ENCODE measurements around the gene RIGI. TPM values are rescaled to one million over a fixed set of nuclear protein-coding genes. Genes with fewer than 3 reads are reported as not detected.
"Not testable (repeated sequence)": the region's sequence is repeated elsewhere in the genome, so short reads cannot be mapped to it uniquely, and the experiment has no call there.

Gene RIGI
- total and polyA plus RNA-seq, 9 of the 15 experiments (the other 6 are each of a cell fraction or from before 2014, with no cell fraction given) = 0.27 to 1.1 (median 0.54) TPM

DNA sequence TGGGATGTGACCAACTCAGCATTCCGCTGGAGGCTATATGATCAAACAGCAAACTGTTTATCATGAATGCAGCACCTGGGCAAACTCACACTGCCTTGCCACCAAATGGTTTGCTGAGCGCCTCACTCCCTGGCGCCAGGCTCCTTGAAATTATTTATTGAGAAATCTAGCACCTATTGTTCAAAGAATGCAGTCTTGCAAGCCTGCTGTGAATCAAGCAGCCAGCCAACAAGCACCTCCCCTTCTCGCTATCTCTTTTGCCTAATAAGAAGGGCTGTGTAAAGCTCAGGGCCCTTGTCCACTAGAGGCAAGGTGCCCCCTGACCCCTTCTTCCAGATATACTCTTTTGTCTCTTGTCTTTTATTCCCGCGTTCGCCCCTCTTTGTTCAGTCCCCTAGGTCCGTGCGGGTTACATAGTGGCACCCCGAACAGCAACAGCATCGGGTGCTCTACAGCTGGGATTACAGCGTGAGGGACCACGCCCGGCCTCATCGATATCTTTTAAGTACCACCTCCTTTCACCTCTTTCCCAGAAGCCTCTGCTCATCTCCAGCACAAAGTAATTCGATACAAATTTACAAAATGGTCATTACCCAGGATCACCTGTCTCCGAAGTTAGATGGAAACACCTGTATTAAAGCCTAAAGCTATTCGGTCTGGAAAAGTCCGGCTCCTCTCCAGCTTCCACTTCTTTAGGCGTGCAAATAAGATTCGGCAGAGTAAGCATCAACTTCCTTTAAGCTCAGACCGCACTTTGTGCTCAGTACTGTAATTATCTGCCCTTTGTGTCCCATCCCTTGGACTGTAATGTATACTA is 896 bp downstream of the RIGI start:
- intact Hi-C loops (cut with micrococcal nuclease) = no loop called here

DNA sequence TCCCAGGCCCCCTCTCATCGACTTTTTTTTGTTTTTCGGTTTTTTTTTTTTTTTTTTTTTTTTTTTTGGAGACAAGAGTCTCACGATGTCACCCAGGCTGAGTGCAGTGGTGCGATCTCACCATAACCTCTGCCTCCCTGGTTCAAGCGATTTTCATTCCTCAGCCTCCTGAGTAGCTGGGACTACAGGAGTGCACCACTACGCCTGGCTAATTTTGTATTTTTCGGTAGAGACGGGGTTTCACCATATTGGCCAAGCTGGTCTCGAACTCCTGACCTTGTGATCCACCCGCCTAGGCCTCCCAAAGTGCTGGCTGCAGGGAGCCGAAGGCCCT is 1.5 kb downstream of the RIGI start:
- POLR2A ChIA-PET; ATAC-seq; H3K27ac ChIP-seq (ENCODE audit: extremely low read depth, low read depth, low read length); H3K4me3 ChIP-seq; H3K9me1 ChIP-seq (ENCODE audit: control insufficient read depth, insufficient read depth, low read length); FAIRE-seq; H3K27me3 ChIP-seq (ENCODE audit: control insufficient read depth in 2 of 2, insufficient read depth in 2 of 2, low read length in 2 of 2); H3K9ac ChIP-seq (ENCODE audit: insufficient read depth in 1 of 2, low read depth in 2 of 2, low read length in 2 of 2); BruUV-seq (replicated peaks); in situ Hi-C loops (cut with MboI); DNase-seq (ENCODE audit: extremely low read depth in 1 of 4, low spot score in 3 of 4); H4K20me1 ChIP-seq (replicated peaks; ENCODE audit: control insufficient read depth, insufficient read depth, low read length); H3K4me2 ChIP-seq (ENCODE audit: insufficient read depth, low read length); H3K9me3 ChIP-seq (replicated peaks; ENCODE audit: control insufficient read depth, insufficient read depth, low read depth, low read length); intact Hi-C loops (cut with micrococcal nuclease); H3K4me1 ChIP-seq (replicated peaks in 1 of 2; ENCODE audit: control insufficient read depth in 2 of 2, insufficient read depth in 2 of 2, low read length in 2 of 2); H3K36me3 ChIP-seq (ENCODE audit: control insufficient read depth, insufficient read depth, low read length); H2AFZ ChIP-seq (ENCODE audit: low read depth, low read length); H3K79me2 ChIP-seq (ENCODE audit: control insufficient read depth, insufficient read depth, low read length); CTCF ChIA-PET (ENCODE audit: low intra/inter-chr PET ratio): not testable (repeated sequence)
- WGBS (ENCODE audit: insufficient coverage, low coverage, missing lambda C conversion rate) = 74% methylated on average over 4 of the region's 11 CpGs

More for the DNA sequence above, 896 bp downstream of the RIGI start:
- H3K4me1 ChIP-seq (replicated peaks in 1 of 2; ENCODE audit: control insufficient read depth in 2 of 2, insufficient read depth in 2 of 2, low read length in 2 of 2) = peaks cover 0 to 7% of the 10 kb centered on the region in 2 experiments; a peak in 2 of 5 replicates
- CTCF ChIA-PET (ENCODE audit: low intra/inter-chr PET ratio) = no interaction called here
- no peaks in the 10 kb centered on the region for H3K9me1 ChIP-seq (ENCODE audit: control insufficient read depth, insufficient read depth, low read length)
- peak in 1 of 4 experiments; percentile 2 for DNase-seq (ENCODE audit: extremely low read depth in 1 of 4, low spot score in 3 of 4)
- POLR2A ChIA-PET = interaction anchor here (0.7 to 1.1 kb wide), 2 partner anchors 77 to 500 kb away, joined by 3 to 4 read pairs; partner anchors contain the start of gene DNAJA1
- H3K9me3 ChIP-seq (replicated peaks; ENCODE audit: control insufficient read depth, insufficient read depth, low read depth, low read length) = no peaks in the 10 kb centered on the region
- TF ChIP-seq, protein P1, sequence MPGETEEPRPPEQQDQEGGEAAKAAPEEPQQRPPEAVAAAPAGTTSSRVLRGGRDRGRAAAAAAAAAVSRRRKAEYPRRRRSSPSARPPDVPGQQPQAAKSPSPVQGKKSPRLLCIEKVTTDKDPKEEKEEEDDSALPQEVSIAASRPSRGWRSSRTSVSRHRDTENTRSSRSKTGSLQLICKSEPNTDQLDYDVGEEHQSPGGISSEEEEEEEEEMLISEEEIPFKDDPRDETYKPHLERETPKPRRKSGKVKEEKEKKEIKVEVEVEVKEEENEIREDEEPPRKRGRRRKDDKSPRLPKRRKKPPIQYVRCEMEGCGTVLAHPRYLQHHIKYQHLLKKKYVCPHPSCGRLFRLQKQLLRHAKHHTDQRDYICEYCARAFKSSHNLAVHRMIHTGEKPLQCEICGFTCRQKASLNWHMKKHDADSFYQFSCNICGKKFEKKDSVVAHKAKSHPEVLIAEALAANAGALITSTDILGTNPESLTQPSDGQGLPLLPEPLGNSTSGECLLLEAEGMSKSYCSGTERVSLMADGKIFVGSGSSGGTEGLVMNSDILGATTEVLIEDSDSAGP (CRISPR knock-in tag; IDR thresholded peaks at IDR 0.05) = no peak
- TF ChIP-seq MTA2 (IDR thresholded peaks at IDR 0.05; ENCODE audit: low read depth) = no peak
- no peak for TF ChIP-seq FUS (optimal IDR thresholded peaks at IDR 0.05; ENCODE audit: low read depth, low read length)
- TF ChIP-seq NCOA1 (IDR thresholded peaks at IDR 0.05; ENCODE audit: low read depth) = no peak
- no peak for TF ChIP-seq ATF1 (CRISPR knock-in tag; IDR thresholded peaks at IDR 0.05)
- TF ChIP-seq ATF1 (tag; IDR thresholded peaks at IDR 0.05) = no peak
- no peak for TF ChIP-seq TEAD1 (CRISPR knock-in tag; IDR thresholded peaks at IDR 0.05)
- TF ChIP-seq DACH1 (IDR thresholded peaks at IDR 0.05; ENCODE audit: partially characterized antibody) = no peak
- no peak for TF ChIP-seq MYBL2 (IDR thresholded peaks at IDR 0.05; ENCODE audit: low read depth)
- no peak for TF ChIP-seq MYBL2 (CRISPR knock-in tag; IDR thresholded peaks at IDR 0.05; ENCODE audit: borderline replicate concordance)
- no peak for TF ChIP-seq TCFL5 (CRISPR knock-in tag; conservative IDR thresholded peaks at IDR 0.05)
- no peak for TF ChIP-seq CHD1 (IDR thresholded peaks at IDR 0.05; ENCODE audit: low read length)
- no peak for TF ChIP-seq RBM25 (IDR thresholded peaks at IDR 0.05; ENCODE audit: low read depth, low read length, severe bottlenecking)
- TF ChIP-seq TRIM28 (IDR thresholded peaks at IDR 0.05) = no peak
- H3K27me3 ChIP-seq (ENCODE audit: control insufficient read depth in 2 of 2, insufficient read depth in 2 of 2, low read length in 2 of 2) = no peaks in the 10 kb centered on the region
- BruUV-seq (replicated peaks) = no TSS peak
- in situ Hi-C loops (cut with MboI) = no loop called here
- no peak overlapping the region for H3K4me3 ChIP-seq
- FAIRE-seq = no peak
- H3K4me2 ChIP-seq (ENCODE audit: insufficient read depth, low read length) = peak overlapping the region; percentile 80
- H3K36me3 ChIP-seq (ENCODE audit: control insufficient read depth, insufficient read depth, low read length) = no peaks in the 10 kb centered on the region
- no peaks in the 10 kb centered on the region for H4K20me1 ChIP-seq (replicated peaks; ENCODE audit: control insufficient read depth, insufficient read depth, low read length)
- no peak overlapping the region for H3K9ac ChIP-seq (ENCODE audit: insufficient read depth in 1 of 2, low read depth in 2 of 2, low read length in 2 of 2)
- H3K79me2 ChIP-seq (ENCODE audit: control insufficient read depth, insufficient read depth, low read length) = no peaks in the 10 kb centered on the region
- peak; percentile 39 for ATAC-seq
- WGBS (ENCODE audit: insufficient coverage, low coverage, missing lambda C conversion rate) = 63% methylated on average over 21 of the region's 22 CpGs
- peak overlapping the region; percentile 78; the same call in 1 of the 2 replicates for H2AFZ ChIP-seq (ENCODE audit: low read depth, low read length)
- no peak overlapping the region for H3K27ac ChIP-seq (ENCODE audit: extremely low read depth, low read depth, low read length)
